HS-5 (cell line): ENCODE data around the gene GALNT1.
A peak's percentile ranks its signal among the peaks of the same experiment; 100 is the strongest.

Experiments
- DNase-seq: peaks from one replicate; pipeline ENCODE4 v3.0.0-alpha.2; 2012; ENCODE audit warnings: low read depth

GALNT1 gene

GRCh38 chr18:35717182-35717581 lies 135.6 kb downstream of the GALNT1 start:
- no peak for DNase-seq

DNA sequence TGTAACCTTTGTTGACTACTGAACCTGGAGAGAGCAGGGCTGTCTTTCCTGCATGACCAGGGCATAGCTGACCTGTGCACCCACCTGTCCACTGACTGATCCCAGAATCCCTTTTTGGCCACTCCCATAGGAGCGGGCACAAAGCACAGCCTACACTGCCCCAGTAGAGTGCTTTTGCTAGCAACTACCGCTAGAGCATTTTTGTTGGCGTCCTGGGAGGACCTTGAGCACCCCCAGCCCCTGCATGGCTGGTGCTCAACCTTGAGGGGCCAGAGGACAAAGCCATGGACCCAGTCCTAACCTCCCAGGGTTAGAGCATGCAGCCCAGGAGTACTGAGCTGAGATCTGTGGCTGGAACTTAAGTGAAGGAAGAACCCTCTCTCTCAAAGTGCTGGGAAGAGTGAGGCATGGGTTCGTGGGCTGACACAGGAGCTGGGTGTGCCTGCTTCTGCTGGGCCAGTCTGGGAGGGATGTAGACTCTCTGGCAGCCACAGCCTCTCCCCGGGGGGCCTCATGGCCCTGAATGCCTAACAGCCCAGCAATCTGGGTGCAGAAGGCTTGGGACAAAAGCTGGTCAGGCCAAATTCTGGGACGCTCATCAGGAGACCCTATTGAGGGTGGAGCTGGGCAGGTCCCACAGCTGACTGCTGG lies 140.0 kb downstream of the GALNT1 start:
- DNase-seq, result no peak

DNA sequence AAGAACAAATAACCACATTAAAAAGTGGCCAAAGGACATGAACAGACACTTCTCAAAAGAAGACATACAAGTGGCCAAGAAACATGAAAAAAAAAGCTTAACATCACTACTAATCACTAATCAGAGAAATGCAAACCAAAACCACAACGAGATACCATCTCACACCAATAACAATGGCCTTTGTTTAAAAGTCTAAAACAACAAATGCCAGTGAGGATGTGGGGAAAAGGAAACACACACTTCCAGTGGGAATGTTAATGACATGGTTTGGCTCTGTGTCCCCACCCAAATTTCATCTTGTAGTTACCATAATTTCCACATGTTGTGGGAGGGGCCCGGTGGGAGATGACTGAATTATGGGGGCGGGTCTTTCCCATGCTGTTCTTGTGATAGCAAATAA lies 147.1 kb downstream of the GALNT1 start:
- no peak for DNase-seq

- no peak for DNase-seq
Observed at GRCh38 chr18:35729991-35730668, 148.6 kb downstream of the GALNT1 start.

- no peak for DNase-seq
Observed at GRCh38 chr18:35730691-35731370, 149.3 kb downstream of the GALNT1 start.

- DNase-seq, result no peak
Observed at GRCh38 chr18:35731701-35732100, 150.2 kb downstream of the GALNT1 start.

DNA sequence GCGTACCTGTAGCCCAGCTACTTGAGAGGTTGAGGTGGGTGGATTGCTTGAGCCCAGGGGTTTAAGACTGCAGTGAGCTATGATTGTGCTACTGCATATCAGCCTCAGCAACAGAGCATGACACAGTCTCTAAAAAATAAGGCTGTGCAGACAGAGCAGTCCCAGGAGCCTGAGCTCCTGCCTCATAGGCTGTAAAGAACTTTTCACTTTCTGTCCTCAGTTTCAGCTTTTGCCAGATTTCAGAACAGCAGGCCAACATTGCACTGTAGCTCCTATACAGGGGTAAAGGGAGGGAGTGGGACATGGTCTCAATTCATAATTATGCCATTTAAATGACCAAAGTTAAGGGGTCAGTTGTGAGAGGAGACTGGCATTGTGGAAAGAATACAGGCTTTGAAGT lies 150.6 kb downstream of the GALNT1 start:
- DNase-seq, result no peak

DNA sequence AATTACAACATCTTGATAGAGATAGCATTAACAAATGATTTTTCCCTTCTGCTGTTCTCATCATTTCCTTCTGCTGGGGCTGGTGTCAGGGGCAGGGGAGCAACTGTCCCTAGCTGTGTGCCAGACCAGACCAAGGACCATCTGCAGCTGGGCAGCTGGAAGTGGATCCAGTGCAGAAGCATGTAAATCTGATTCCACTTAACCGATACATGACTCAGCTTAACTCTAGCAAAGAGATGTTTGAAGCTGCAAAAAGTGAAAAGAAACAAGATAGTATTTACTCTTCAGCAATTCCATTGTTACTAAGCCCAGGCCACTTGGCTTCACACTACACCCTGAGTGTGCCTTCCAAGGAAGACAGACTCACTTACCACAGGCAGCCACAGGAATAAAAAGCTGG lies 151.1 kb downstream of the GALNT1 start:
- DNase-seq, result peak; percentile 15

DNA sequence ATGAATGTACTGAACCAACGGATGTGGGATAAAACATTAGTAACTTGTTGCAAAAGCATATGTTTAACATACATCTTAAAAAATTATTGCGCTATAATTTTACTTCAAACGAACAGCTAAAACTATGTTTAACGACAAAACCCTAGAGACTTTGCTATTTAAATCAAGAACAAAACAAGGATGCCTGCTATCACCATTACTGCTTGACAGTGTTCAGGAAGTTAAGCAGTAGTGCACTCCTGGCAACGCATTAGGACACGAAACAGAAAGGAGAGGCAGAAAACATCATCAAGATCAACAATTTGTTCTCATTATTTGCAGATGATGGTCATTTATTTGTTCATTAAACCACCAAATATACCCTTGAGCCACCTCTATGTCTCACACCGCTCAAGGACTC lies 151.9 kb downstream of the GALNT1 start:
- no peak for DNase-seq

GRCh38 chr18:35736696-35737095 lies 155.2 kb downstream of the GALNT1 start:
- DNase-seq, result no peak

DNA sequence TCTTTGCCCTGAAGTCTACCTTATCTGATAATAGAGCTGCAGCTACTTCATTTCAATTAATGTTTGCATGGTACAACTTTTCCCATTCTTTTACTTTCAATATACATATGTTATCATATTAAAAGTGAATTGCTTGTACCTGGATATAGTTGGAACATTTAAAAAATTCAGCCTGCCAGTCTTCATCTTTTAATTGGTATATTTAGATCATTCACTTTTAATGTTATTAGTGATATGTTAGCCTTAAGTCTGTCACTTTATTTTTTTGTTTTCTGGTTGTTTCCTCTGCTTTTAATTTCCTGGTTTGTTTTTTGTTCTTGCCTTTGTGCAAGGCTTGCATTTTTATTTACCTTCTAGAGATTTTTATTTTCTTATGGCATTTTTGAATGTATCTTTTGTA lies 158.2 kb downstream of the GALNT1 start:
- no peak for DNase-seq

GRCh38 chr18:35740656-35741055 lies 159.1 kb downstream of the GALNT1 start:
- DNase-seq, result no peak

- DNase-seq, result no peak
Observed at GRCh38 chr18:35743916-35744315, 162.4 kb downstream of the GALNT1 start.

- no peak for DNase-seq
Observed at GRCh38 chr18:35745814-35746213, 164.3 kb downstream of the GALNT1 start.

GRCh38 chr18:35746826-35747339 lies 165.3 kb downstream of the GALNT1 start:
- DNase-seq, result no peak

DNA sequence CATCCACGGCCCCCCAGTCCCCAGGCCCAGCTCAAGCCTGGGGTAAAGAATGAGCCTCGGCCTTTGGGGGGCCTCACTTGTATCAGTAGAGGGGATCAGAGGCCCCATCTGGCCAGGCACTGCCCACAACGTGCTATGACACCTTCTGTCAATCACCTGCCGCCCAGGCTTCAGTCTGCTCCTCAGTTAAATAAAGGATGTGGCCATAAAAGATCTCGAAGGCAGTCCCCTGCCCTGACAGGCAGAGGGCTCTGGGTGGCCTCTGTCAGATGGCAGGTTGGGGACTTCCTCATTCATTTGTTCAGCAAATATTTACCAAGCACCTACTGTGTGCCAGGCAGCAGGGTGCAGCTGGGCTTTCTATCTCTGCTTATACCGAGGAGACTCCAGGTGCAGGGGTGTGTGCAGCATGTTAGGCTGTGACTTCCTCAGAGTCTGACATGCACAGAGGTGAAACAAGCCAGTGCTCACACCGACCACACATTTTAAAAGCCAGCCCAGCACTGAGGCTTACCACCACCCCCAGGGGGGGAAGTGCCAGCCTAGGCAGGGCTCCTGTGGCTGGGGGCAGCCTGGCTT lies 166.4 kb downstream of the GALNT1 start:
- DNase-seq, result no peak

- DNase-seq, result no peak
Observed at GRCh38 chr18:35749701-35750100, 168.2 kb downstream of the GALNT1 start.

- no peak for DNase-seq
Observed at GRCh38 chr18:35750929-35751328, 169.4 kb downstream of the GALNT1 start.

GRCh38 chr18:35753306-35753910 lies 171.9 kb downstream of the GALNT1 start:
- DNase-seq, result no peak

- DNase-seq, result no peak
Observed at GRCh38 chr18:35754464-35754863, 172.9 kb downstream of the GALNT1 start.

DNA sequence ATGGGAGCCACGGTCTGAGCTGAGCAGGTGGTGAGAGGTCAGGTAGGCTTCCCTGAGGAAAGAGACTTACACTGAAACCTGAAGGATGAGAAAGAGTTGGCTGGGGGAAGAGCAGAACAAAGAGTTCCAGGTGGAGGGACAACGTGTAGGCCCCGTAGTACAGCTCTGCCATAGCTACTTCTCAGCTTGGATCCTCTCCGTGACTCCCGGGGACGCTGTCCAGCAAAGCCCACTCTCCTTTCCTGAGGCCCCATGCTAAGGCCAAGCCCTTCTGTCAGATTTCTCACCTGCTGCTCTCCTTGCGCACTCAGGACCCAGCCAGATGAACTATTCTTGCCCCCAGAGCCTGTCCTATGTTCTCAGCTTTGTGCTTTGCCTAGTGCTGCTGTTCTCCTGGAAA lies 173.8 kb downstream of the GALNT1 start:
- DNase-seq, result no peak

GRCh38 chr18:35756506-35757117 lies 175.1 kb downstream of the GALNT1 start:
- DNase-seq, result peak; percentile 4
